ENCODE data around the gene MORC3.
"Not testable (repeated sequence)": the region's sequence is repeated elsewhere in the genome, so short reads cannot be mapped to it uniquely, and the experiment has no call there.

The MORC3 gene

DNA sequence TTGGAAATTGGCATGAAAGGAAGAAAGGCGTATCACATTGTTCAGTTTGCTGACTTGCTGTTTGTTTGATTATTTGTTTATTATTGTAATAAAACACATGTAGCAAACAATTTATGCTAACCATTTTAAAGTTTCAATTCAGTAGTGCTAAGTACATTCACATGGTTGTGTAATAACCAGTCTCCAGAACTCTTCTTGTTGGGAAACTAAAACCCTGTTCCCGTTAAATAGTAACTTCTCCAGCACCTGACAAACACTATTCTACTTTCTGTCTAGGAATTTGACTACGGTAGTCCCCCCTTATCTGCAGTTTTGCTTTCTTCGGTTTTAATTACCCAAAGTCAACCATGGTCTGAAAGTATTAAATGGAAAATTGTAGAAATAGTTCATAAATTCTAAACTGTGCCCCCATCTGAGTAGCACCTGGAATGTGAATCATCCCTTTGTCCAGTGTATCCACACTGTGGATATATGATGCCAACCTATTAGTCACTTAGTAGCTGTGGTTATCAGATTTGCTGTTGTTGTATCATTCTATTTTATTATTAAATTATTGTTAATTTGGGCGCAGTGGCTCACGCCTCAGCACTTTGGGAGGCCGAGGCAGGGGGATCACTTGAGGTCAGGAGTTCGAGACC is 5.5 kb downstream of the MORC3 start:
- TF ChIP-seq ZNF274 (IDR thresholded peaks at IDR 0.05; ENCODE audit: low read depth, low read length): no peak
- DNase-seq (ENCODE audit: low read depth, low spot score): no peak

DNA sequence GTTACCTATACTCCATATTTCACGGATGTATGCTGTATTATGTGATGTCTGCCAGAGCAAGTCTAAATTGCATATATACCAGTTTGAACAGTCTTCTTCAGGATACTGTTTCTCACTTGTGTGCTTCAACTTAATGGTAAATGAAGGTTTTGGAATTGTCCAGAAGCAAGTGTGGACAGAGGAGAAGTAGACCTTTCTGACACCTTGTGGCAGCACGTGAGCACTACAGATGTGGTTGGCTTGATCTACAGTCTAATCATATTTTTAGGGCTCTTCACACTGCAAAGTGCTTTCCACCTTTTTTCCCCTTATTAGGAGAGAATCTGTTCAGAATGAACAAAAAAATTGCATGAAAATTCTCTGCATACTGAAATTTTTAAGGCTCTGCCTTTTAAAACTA is 10.9 kb downstream of the MORC3 start:
- H3K27me3 ChIP-seq (ENCODE audit: insufficient read depth, insufficient read length): no peaks in the 10 kb centered on the region
- H3K9ac ChIP-seq (ENCODE audit: insufficient read length, low read depth): no peak overlapping the region
- peak; percentile 18 for DNase-seq (ENCODE audit: low read depth, low spot score)
- no peak overlapping the region for H3K4me3 ChIP-seq (ENCODE audit: insufficient read length, low read depth)
- H3K36me3 ChIP-seq (ENCODE audit: insufficient read depth, insufficient read length, low read length): peaks cover 23% of the 10 kb centered on the region
- no peaks in the 10 kb centered on the region for H3K4me1 ChIP-seq (ENCODE audit: insufficient read depth, insufficient read length)
- H3K9me3 ChIP-seq (ENCODE audit: insufficient read depth, low read length): no peaks in the 10 kb centered on the region
- no peak for TF ChIP-seq ZNF274 (IDR thresholded peaks at IDR 0.05; ENCODE audit: low read depth, low read length)
- no peak for TF ChIP-seq SUZ12 (IDR thresholded peaks at IDR 0.05; ENCODE audit: extremely low read depth, insufficient read depth, insufficient read length)
- TF ChIP-seq YY1 (IDR thresholded peaks at IDR 0.05; ENCODE audit: insufficient read depth, insufficient read length): no peak

More for the DNA sequence above, 5.5 kb downstream of the MORC3 start:
- Histone ChIP-seq H3K27me3 (ENCODE audit: insufficient read depth, insufficient read length) (no peaks in the 10 kb centered on the region), H3K36me3 (ENCODE audit: insufficient read depth, insufficient read length, low read length) (peaks cover 33% of the 10 kb centered on the region), H3K9ac (ENCODE audit: insufficient read length, low read depth) (no peak overlapping the region), H3K4me3 (ENCODE audit: insufficient read length, low read depth) (no peak overlapping the region), H3K4me1 (ENCODE audit: insufficient read depth, insufficient read length) (no peaks in the 10 kb centered on the region), H3K9me3 (ENCODE audit: insufficient read depth, low read length) (no peaks in the 10 kb centered on the region)

DNA sequence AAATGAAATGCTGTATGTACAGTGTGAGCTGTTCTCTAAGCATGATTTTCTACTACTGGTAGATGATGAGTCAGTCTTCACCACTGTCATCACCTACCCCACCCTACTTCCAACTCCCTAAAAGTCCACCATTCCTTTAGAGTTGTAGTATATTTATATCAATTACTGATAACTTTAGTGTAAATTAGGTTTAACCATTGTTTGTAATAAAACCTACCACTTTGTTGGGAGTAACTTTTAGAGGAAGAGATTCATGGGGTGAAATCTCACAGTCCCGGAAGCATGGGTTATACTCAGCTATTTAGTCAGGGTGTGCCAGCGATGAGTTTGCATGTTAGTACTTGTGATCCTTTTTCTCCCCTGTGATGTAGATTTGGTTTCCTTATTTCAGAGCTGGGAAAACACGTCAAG is 17.1 kb downstream of the MORC3 start:
- TF ChIP-seq ZNF274 (IDR thresholded peaks at IDR 0.05; ENCODE audit: low read depth, low read length) (no peak), SUZ12 (IDR thresholded peaks at IDR 0.05; ENCODE audit: extremely low read depth, insufficient read depth, insufficient read length) (no peak), YY1 (IDR thresholded peaks at IDR 0.05; ENCODE audit: insufficient read depth, insufficient read length) (no peak)

DNA sequence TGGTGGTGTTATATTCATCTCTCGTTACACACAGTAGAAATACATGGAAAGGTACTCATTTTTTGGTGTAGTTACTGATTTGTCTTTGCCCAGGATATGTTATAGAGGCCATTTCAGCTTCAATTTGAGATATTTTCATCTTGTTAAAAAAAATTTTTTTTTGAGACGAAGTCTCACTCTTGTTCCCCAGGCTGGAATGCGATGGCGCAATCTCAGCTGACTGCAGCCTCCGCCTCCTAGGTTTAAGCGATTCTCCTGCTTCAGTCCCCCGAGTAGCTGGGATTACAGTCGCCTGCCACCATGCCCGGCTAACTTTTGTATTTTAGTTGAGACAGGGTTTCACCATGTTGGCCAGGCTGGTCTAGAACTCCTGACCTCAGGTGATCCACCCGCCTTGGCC is 19.0 kb downstream of the MORC3 start:
- DNase-seq (ENCODE audit: low read depth, low spot score): no peak
- Histone ChIP-seq H3K4me3 (ENCODE audit: insufficient read length, low read depth) (no peak overlapping the region), H3K9ac (ENCODE audit: insufficient read length, low read depth) (no peak overlapping the region), H3K9me3 (ENCODE audit: insufficient read depth, low read length) (no peaks in the 10 kb centered on the region), H3K36me3 (ENCODE audit: insufficient read depth, insufficient read length, low read length) (peaks cover 78% of the 10 kb centered on the region), H3K4me1 (ENCODE audit: insufficient read depth, insufficient read length) (no peaks in the 10 kb centered on the region), H3K27me3 (ENCODE audit: insufficient read depth, insufficient read length) (no peaks in the 10 kb centered on the region)
- TF ChIP-seq SUZ12 (IDR thresholded peaks at IDR 0.05; ENCODE audit: extremely low read depth, insufficient read depth, insufficient read length) (no peak), YY1 (IDR thresholded peaks at IDR 0.05; ENCODE audit: insufficient read depth, insufficient read length) (no peak), ZNF274 (IDR thresholded peaks at IDR 0.05; ENCODE audit: low read depth, low read length) (no peak)

More for the DNA sequence above, 17.1 kb downstream of the MORC3 start:
- H3K36me3 ChIP-seq (ENCODE audit: insufficient read depth, insufficient read length, low read length): peaks cover 62% of the 10 kb centered on the region
- no peak overlapping the region for H3K4me3 ChIP-seq (ENCODE audit: insufficient read length, low read depth)
- no peak overlapping the region for H3K9ac ChIP-seq (ENCODE audit: insufficient read length, low read depth)
- no peaks in the 10 kb centered on the region for H3K9me3 ChIP-seq (ENCODE audit: insufficient read depth, low read length)
- no peaks in the 10 kb centered on the region for H3K27me3 ChIP-seq (ENCODE audit: insufficient read depth, insufficient read length)
- DNase-seq (ENCODE audit: low read depth, low spot score): no peak
- no peaks in the 10 kb centered on the region for H3K4me1 ChIP-seq (ENCODE audit: insufficient read depth, insufficient read length)

DNA sequence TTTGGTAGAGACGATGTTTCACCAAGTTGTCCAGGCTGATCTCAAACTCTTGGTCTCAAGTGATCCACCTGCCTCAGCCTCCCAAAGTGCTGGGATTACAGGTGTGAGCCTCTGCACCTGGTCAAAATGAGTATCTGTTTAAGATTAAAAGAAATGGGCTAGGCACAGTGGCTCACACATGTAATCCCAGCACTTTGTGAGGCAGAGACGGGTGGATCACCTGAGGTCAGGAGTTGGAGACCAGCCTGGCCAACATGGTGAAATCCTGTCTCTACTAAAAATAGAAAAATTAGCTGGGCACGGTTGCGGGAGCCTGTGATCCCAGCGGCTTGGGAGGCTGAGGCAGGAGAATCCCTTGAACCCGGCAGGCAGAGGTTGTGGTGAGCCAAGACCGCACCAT is 22.6 kb downstream of the MORC3 start:
- H3K4me3 ChIP-seq (ENCODE audit: insufficient read length, low read depth); H3K9me3 ChIP-seq (ENCODE audit: insufficient read depth, low read length); DNase-seq (ENCODE audit: low read depth, low spot score); H3K9ac ChIP-seq (ENCODE audit: insufficient read length, low read depth); H3K4me1 ChIP-seq (ENCODE audit: insufficient read depth, insufficient read length); H3K27me3 ChIP-seq (ENCODE audit: insufficient read depth, insufficient read length): not testable (repeated sequence)
- H3K36me3 ChIP-seq (ENCODE audit: insufficient read depth, insufficient read length, low read length): peaks cover 94% of the 10 kb centered on the region

- Histone ChIP-seq H3K36me3 (ENCODE audit: insufficient read depth, insufficient read length, low read length) (peaks cover 88% of the 10 kb centered on the region), H3K9me3 (ENCODE audit: insufficient read depth, low read length) (no peaks in the 10 kb centered on the region), H3K9ac (ENCODE audit: insufficient read length, low read depth) (no peak overlapping the region), H3K27me3 (ENCODE audit: insufficient read depth, insufficient read length) (no peaks in the 10 kb centered on the region), H3K4me3 (ENCODE audit: insufficient read length, low read depth) (no peak overlapping the region), H3K4me1 (ENCODE audit: insufficient read depth, insufficient read length) (no peaks in the 10 kb centered on the region)
- TF ChIP-seq YY1 (IDR thresholded peaks at IDR 0.05; ENCODE audit: insufficient read depth, insufficient read length): no peak
- no peak for TF ChIP-seq SUZ12 (IDR thresholded peaks at IDR 0.05; ENCODE audit: extremely low read depth, insufficient read depth, insufficient read length)
- TF ChIP-seq ZNF274 (IDR thresholded peaks at IDR 0.05; ENCODE audit: low read depth, low read length): no peak
- no peak for DNase-seq (ENCODE audit: low read depth, low spot score)
These were observed 24.9 kb downstream of the MORC3 start for GRCh38 chr21:36344931-36345330.

DNA sequence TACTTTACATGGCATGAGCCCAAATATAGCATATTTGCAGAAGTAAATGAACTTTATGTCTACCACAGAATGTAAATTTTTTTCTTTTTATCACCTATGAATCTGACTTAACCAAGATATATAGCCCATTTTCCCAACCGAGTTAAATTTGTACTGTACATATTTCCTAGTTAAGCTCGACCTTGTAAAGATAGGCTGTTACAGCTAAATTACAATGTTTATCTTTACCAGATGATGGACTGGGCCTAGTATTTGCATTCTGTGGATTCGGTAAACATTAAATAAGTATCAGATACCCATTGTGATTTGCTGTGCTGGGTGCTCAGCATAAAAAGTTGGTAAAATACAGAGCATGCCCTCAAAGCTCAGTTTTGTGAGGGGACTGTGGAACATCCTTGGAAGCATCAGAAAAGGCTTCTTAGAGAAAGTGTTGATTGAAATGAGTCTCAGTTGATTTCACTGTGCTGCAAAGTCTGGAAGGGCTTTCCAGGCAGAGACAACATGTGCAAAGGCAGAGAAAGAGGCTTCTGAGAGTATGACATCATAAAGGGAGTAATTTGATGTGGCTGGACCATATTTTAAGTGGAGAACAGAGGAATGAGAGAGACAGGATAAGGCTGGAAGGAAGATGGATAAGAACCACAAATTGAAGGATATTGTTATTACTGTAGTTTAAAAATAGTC is 27.4 kb downstream of the MORC3 start:
- peaks cover 89% of the 10 kb centered on the region for H3K36me3 ChIP-seq (ENCODE audit: insufficient read depth, insufficient read length, low read length)
- H3K4me1 ChIP-seq (ENCODE audit: insufficient read depth, insufficient read length): no peaks in the 10 kb centered on the region
- H3K27me3 ChIP-seq (ENCODE audit: insufficient read depth, insufficient read length): no peaks in the 10 kb centered on the region
- no peak overlapping the region for H3K9ac ChIP-seq (ENCODE audit: insufficient read length, low read depth)
- DNase-seq (ENCODE audit: low read depth, low spot score): no peak
- no peaks in the 10 kb centered on the region for H3K9me3 ChIP-seq (ENCODE audit: insufficient read depth, low read length)
- TF ChIP-seq SUZ12 (IDR thresholded peaks at IDR 0.05; ENCODE audit: extremely low read depth, insufficient read depth, insufficient read length) (no peak), ZNF274 (IDR thresholded peaks at IDR 0.05; ENCODE audit: low read depth, low read length) (no peak), YY1 (IDR thresholded peaks at IDR 0.05; ENCODE audit: insufficient read depth, insufficient read length) (no peak)
- H3K4me3 ChIP-seq (ENCODE audit: insufficient read length, low read depth): no peak overlapping the region
